ENCODE data around the gene PRKCE. TPM values are rescaled to one million over a fixed set of nuclear protein-coding genes. Genes with fewer than 3 reads are reported as not detected.

Gene PRKCE
- total and polyA plus RNA-seq, 2 donors = 3.2 to 3.3 TPM

GRCh38 chr2:46067062-46067461 is 415.6 kb downstream of the PRKCE start:
- 99% methylated on average over 3 of the region's 3 CpGs for WGBS
- H3K27me3 ChIP-seq (ENCODE audit: control insufficient read depth in 2 of 2, insufficient read depth in 1 of 2, low read length in 1 of 2) = no peaks in the 10 kb centered on the region
- DNase-seq (ENCODE audit: low read depth in 6 of 9, low spot score in 9 of 9) = no peak
- no peak overlapping the region for H3K27ac ChIP-seq (ENCODE audit: low read depth in 1 of 2, low read length in 1 of 2)
- H3K4me3 ChIP-seq (ENCODE audit: low read length in 2 of 2) = no peak overlapping the region
- no peaks in the 10 kb centered on the region for H3K9me3 ChIP-seq (ENCODE audit: control insufficient read depth in 2 of 2, insufficient read depth in 1 of 2, low read length in 1 of 2)
- peaks cover 0 to 2% of the 10 kb centered on the region in 2 donors for H3K4me1 ChIP-seq (ENCODE audit: control insufficient read depth in 2 of 2, insufficient read depth in 2 of 2, low read length in 2 of 2)
- H3K36me3 ChIP-seq (ENCODE audit: control insufficient read depth in 2 of 2, insufficient read depth in 2 of 2, low read length in 1 of 2) = no peaks in the 10 kb centered on the region

DNA sequence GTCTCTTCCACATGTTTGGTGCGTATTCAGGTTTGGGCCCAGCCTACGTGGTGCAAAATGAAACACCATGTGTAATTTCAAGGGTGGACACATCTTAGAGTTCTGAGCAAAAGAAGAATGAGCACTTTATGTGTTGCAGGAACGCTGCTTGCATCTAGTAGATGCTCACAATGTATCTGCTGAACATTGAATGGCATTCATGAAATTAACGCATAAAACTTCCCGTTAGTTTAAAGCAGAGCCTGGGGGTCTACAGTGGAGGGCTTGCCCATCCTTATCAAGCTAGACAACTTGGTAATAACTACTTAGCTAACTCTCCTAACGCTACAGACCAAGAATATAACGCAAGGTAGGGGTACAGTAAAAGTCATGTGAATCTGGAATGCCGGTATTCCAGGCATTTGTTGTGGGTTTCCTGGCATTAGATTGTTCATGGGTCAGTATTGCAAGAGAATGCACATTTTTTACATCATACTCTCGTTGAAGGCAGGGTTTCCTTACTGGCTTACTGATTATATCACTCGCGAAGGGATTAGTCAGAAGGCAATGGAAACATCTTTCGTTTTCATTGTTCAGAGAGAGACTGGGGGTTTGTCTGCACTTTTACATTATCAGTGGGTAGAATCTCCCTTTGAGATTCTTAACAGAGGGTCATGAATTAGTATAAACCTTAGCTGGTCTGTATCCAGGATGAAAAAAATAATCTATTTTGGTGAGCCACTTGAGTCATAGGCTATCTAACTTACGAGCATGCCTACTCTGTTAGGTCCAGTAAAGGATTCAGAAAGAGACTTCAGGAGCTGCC is 416.2 kb downstream of the PRKCE start:
- no peak for DNase-seq (ENCODE audit: low read depth in 6 of 9, low spot score in 9 of 9)
- H3K36me3 ChIP-seq (ENCODE audit: control insufficient read depth in 2 of 2, insufficient read depth in 2 of 2, low read length in 1 of 2) = no peaks in the 10 kb centered on the region
- WGBS = 88% methylated on average over 13 of the region's 13 CpGs
- no peak overlapping the region for H3K4me3 ChIP-seq (ENCODE audit: low read length in 2 of 2)
- no peaks in the 10 kb centered on the region for H3K9me3 ChIP-seq (ENCODE audit: control insufficient read depth in 2 of 2, insufficient read depth in 1 of 2, low read length in 1 of 2)
- no peaks in the 10 kb centered on the region for H3K27me3 ChIP-seq (ENCODE audit: control insufficient read depth in 2 of 2, insufficient read depth in 1 of 2, low read length in 1 of 2)
- H3K4me1 ChIP-seq (ENCODE audit: control insufficient read depth in 2 of 2, insufficient read depth in 2 of 2, low read length in 2 of 2) = peaks cover 0 to 2% of the 10 kb centered on the region in 2 donors
- H3K27ac ChIP-seq (ENCODE audit: low read depth in 1 of 2, low read length in 1 of 2) = no peak overlapping the region

DNA sequence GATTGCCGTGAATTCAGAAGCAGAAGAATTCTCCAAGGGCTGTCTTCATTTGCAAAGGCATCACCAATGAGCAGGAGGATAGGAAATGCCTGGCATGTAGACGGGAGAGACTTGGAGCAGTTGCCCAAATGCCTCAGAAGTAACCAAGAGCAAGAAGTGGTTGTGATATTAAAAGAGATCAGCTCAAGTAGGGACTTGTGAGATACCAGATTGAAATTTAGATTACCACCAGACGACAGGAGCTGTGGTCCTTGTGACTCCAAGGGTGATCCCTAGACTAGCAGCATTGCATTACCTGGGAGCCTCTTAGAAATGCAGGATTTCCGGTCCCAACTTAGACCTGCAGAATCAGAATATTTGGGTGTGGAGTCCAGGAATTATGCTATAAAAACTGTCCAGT is 417.2 kb downstream of the PRKCE start:
- Histone ChIP-seq H3K27ac (ENCODE audit: low read depth in 1 of 2, low read length in 1 of 2) (no peak overlapping the region), H3K27me3 (ENCODE audit: control insufficient read depth in 2 of 2, insufficient read depth in 1 of 2, low read length in 1 of 2) (no peaks in the 10 kb centered on the region), H3K9me3 (ENCODE audit: control insufficient read depth in 2 of 2, insufficient read depth in 1 of 2, low read length in 1 of 2) (no peaks in the 10 kb centered on the region), H3K36me3 (ENCODE audit: control insufficient read depth in 2 of 2, insufficient read depth in 2 of 2, low read length in 1 of 2) (no peaks in the 10 kb centered on the region), H3K4me1 (ENCODE audit: control insufficient read depth in 2 of 2, insufficient read depth in 2 of 2, low read length in 2 of 2) (peaks cover 0 to 2% of the 10 kb centered on the region in 2 donors), H3K4me3 (ENCODE audit: low read length in 2 of 2) (no peak overlapping the region)
- DNase-seq (ENCODE audit: low read depth in 6 of 9, low spot score in 9 of 9) = no peak
- 98% methylated on average over 4 of the region's 4 CpGs for WGBS

DNA sequence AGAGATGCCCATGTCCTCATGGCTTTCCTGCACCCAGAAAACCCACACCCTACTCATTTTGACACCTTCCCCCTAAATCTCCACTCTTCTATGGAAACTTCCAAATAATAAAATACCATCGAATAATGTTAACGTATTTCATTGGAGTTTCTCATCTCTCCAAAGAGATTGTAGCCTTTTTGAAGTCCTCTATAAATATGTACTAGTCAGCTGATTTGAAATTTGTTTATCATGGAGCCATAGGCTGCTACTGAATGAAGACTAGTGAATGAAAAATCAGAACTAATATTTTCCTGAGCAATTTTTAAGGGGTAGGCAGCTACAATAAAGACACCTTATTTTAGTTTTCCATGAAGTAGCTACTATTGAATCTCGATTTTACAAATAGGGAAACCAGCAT is 419.6 kb downstream of the PRKCE start:
- H3K9me3 ChIP-seq (ENCODE audit: control insufficient read depth in 2 of 2, insufficient read depth in 1 of 2, low read length in 1 of 2) = no peaks in the 10 kb centered on the region
- H3K4me1 ChIP-seq (ENCODE audit: control insufficient read depth in 2 of 2, insufficient read depth in 2 of 2, low read length in 2 of 2) = peaks cover 0 to 2% of the 10 kb centered on the region in 2 donors
- 98% methylated on average over 3 of the region's 3 CpGs for WGBS
- H3K27me3 ChIP-seq (ENCODE audit: control insufficient read depth in 2 of 2, insufficient read depth in 1 of 2, low read length in 1 of 2) = no peaks in the 10 kb centered on the region
- no peaks in the 10 kb centered on the region for H3K36me3 ChIP-seq (ENCODE audit: control insufficient read depth in 2 of 2, insufficient read depth in 2 of 2, low read length in 1 of 2)
- H3K4me3 ChIP-seq (ENCODE audit: low read length in 2 of 2) = no peak overlapping the region
- no peak for DNase-seq (ENCODE audit: low read depth in 6 of 9, low spot score in 9 of 9)
- no peak overlapping the region for H3K27ac ChIP-seq (ENCODE audit: low read depth in 1 of 2, low read length in 1 of 2)

- Histone ChIP-seq H3K27me3 (ENCODE audit: control insufficient read depth in 2 of 2, insufficient read depth in 1 of 2, low read length in 1 of 2) (no peaks in the 10 kb centered on the region), H3K4me1 (ENCODE audit: control insufficient read depth in 2 of 2, insufficient read depth in 2 of 2, low read length in 2 of 2) (peaks cover 0 to 2% of the 10 kb centered on the region in 2 donors), H3K4me3 (ENCODE audit: low read length in 2 of 2) (no peak overlapping the region), H3K27ac (ENCODE audit: low read depth in 1 of 2, low read length in 1 of 2) (no peak overlapping the region), H3K36me3 (ENCODE audit: control insufficient read depth in 2 of 2, insufficient read depth in 2 of 2, low read length in 1 of 2) (no peaks in the 10 kb centered on the region), H3K9me3 (ENCODE audit: control insufficient read depth in 2 of 2, insufficient read depth in 1 of 2, low read length in 1 of 2) (no peaks in the 10 kb centered on the region)
- WGBS = 94% methylated on average over 8 of the region's 8 CpGs
- no peak for DNase-seq (ENCODE audit: low read depth in 6 of 9, low spot score in 9 of 9)
Observed at GRCh38 chr2:46072101-46072820, 420.8 kb downstream of the PRKCE start.

DNA sequence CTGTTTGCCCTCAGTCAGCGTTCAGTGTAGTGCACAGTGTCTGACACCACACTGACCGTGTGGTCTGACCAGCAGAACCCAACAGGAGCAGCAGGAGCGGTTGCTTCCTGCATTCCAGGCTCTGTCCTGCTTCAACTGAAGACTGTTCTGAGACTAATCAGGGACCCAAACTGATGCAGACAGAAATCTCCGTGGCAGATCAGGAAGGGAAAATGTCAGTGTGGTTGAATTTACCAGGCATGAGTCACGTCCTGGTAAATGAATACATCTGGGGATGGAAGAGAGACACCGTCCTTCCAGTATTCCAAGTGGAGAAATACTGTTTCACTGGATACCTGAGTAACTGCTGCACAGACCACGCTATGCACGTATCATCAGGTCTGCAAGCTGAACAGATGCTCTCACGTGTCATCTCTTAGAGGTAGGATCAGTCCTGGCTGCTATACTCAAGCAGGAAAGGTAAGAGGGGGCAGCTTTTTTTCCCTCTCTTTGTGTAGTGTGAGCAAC is 422.1 kb downstream of the PRKCE start:
- H3K4me1 ChIP-seq (ENCODE audit: control insufficient read depth in 2 of 2, insufficient read depth in 2 of 2, low read length in 2 of 2) = no peaks in the 10 kb centered on the region
- H3K27me3 ChIP-seq (ENCODE audit: control insufficient read depth in 2 of 2, insufficient read depth in 1 of 2, low read length in 1 of 2) = no peaks in the 10 kb centered on the region
- no peak overlapping the region for H3K4me3 ChIP-seq (ENCODE audit: low read length in 2 of 2)
- DNase-seq (ENCODE audit: low read depth in 6 of 9, low spot score in 9 of 9) = no peak
- WGBS = 90% methylated on average over 9 of the region's 9 CpGs
- H3K9me3 ChIP-seq (ENCODE audit: control insufficient read depth in 2 of 2, insufficient read depth in 1 of 2, low read length in 1 of 2) = no peaks in the 10 kb centered on the region
- no peaks in the 10 kb centered on the region for H3K36me3 ChIP-seq (ENCODE audit: control insufficient read depth in 2 of 2, insufficient read depth in 2 of 2, low read length in 1 of 2)
- no peak overlapping the region for H3K27ac ChIP-seq (ENCODE audit: low read depth in 1 of 2, low read length in 1 of 2)

- WGBS = 93% methylated on average over 4 of the region's 4 CpGs
- H3K4me1 ChIP-seq (ENCODE audit: control insufficient read depth in 2 of 2, insufficient read depth in 2 of 2, low read length in 2 of 2) = no peaks in the 10 kb centered on the region
- no peaks in the 10 kb centered on the region for H3K36me3 ChIP-seq (ENCODE audit: control insufficient read depth in 2 of 2, insufficient read depth in 2 of 2, low read length in 1 of 2)
- H3K9me3 ChIP-seq (ENCODE audit: control insufficient read depth in 2 of 2, insufficient read depth in 1 of 2, low read length in 1 of 2) = no peaks in the 10 kb centered on the region
- no peak overlapping the region for H3K27ac ChIP-seq (ENCODE audit: low read depth in 1 of 2, low read length in 1 of 2)
- DNase-seq (ENCODE audit: low read depth in 6 of 9, low spot score in 9 of 9) = no peak
- H3K4me3 ChIP-seq (ENCODE audit: low read length in 2 of 2) = no peak overlapping the region
- H3K27me3 ChIP-seq (ENCODE audit: control insufficient read depth in 2 of 2, insufficient read depth in 1 of 2, low read length in 1 of 2) = no peaks in the 10 kb centered on the region
Observed at GRCh38 chr2:46074501-46074900, 423.0 kb downstream of the PRKCE start.

DNA sequence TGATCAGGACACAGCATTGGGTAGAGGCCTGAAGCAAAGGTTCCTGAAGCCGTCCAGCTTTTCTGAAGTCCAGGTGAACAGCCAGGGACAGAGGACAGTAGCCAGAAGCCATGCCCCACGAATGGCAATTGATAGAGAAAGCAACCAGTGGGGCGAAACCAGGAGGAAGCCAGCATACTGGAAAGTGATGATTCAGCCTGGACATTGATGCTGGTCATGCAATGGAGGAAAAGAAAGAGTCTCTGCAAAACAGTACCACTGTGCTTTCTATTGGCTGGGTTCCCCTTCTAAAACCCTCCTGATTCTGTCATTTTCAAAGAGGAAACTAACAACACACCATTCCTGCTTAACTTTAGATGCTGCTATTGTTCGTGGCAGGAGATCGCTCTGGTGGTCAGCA is 424.4 kb downstream of the PRKCE start:
- no peak for DNase-seq (ENCODE audit: low read depth in 6 of 9, low spot score in 9 of 9)
- Histone ChIP-seq H3K27ac (ENCODE audit: low read depth in 1 of 2, low read length in 1 of 2) (no peak overlapping the region), H3K27me3 (ENCODE audit: control insufficient read depth in 2 of 2, insufficient read depth in 1 of 2, low read length in 1 of 2) (no peaks in the 10 kb centered on the region), H3K9me3 (ENCODE audit: control insufficient read depth in 2 of 2, insufficient read depth in 1 of 2, low read length in 1 of 2) (no peaks in the 10 kb centered on the region), H3K36me3 (ENCODE audit: control insufficient read depth in 2 of 2, insufficient read depth in 2 of 2, low read length in 1 of 2) (no peaks in the 10 kb centered on the region), H3K4me1 (ENCODE audit: control insufficient read depth in 2 of 2, insufficient read depth in 2 of 2, low read length in 2 of 2) (no peaks in the 10 kb centered on the region), H3K4me3 (ENCODE audit: low read length in 2 of 2) (no peak overlapping the region)
- WGBS = 95% methylated on average over 5 of the region's 5 CpGs

- H3K27me3 ChIP-seq (ENCODE audit: control insufficient read depth in 2 of 2, insufficient read depth in 1 of 2, low read length in 1 of 2) = no peaks in the 10 kb centered on the region
- WGBS = 96% methylated on average over 4 of the region's 4 CpGs
- no peak overlapping the region for H3K4me3 ChIP-seq (ENCODE audit: low read length in 2 of 2)
- H3K27ac ChIP-seq (ENCODE audit: low read depth in 1 of 2, low read length in 1 of 2) = no peak overlapping the region
- DNase-seq (ENCODE audit: low read depth in 6 of 9, low spot score in 9 of 9) = no peak
- H3K9me3 ChIP-seq (ENCODE audit: control insufficient read depth in 2 of 2, insufficient read depth in 1 of 2, low read length in 1 of 2) = no peaks in the 10 kb centered on the region
- no peaks in the 10 kb centered on the region for H3K36me3 ChIP-seq (ENCODE audit: control insufficient read depth in 2 of 2, insufficient read depth in 2 of 2, low read length in 1 of 2)
- no peaks in the 10 kb centered on the region for H3K4me1 ChIP-seq (ENCODE audit: control insufficient read depth in 2 of 2, insufficient read depth in 2 of 2, low read length in 2 of 2)
Observed at GRCh38 chr2:46076251-46076650, 424.8 kb downstream of the PRKCE start.
